H1 (cell line): Measurements from ENCODE around the gene LHFPL2. TPM values are rescaled to one million over a fixed set of nuclear protein-coding genes. Genes with fewer than 3 reads are reported as not detected.

Experiments used
- CTCF ChIA-PET: fragments of 300-600 bp; sonication (Branson Sonifier 250); formaldehyde crosslinking; loops from one replicate; lab custom pipeline; 2021; ENCODE audit not compliant: partially characterized antibody; lab: Charles Lee
- POLR2A ChIA-PET: fragments of 300-600 bp; sonication (Branson Sonifier 250); formaldehyde crosslinking; loops from one replicate; lab custom pipeline; 2021; ENCODE audit warnings: inconsistent platforms; ENCODE audit not compliant: partially characterized antibody; lab: Charles Lee
- DNase-seq, 2 experiments: peaks; one replicate each; pipeline versions ENCODE4 v3.0.0 to v3.0.0-alpha.2; 2010 to 2022; ENCODE audit warnings: low spot score in 2 of 2, low read depth in 1 of 2, mixed read lengths in 1 of 2
- FAIRE-seq: peaks from 2 replicates; lab custom pipeline; 2011; peaks lifted over from hg19 to GRCh38; lab: Jason Lieb, UNC
- H2AFZ ChIP-seq: 2 replicates; pipeline ENCODE4 v1.8.1; 2012; ENCODE audit warnings: low read length, inconsistent platforms
- H2AK5ac ChIP-seq: 2 replicates; pipeline ENCODE4 v1.6.1; 2013; ENCODE audit warnings: low read depth, low read length
- H2BK120ac ChIP-seq: replicated peaks from 2 replicates; pipeline ENCODE3; 2013; ENCODE audit warnings: low read depth, low read length, inconsistent platforms
- H2BK12ac ChIP-seq: 2 replicates; pipeline ENCODE4 v1.6.1; 2013; ENCODE audit warnings: low read depth, low read length
- H2BK15ac ChIP-seq: 2 replicates; pipeline ENCODE4 v1.6.1; 2013; ENCODE audit warnings: low read length
- H2BK20ac ChIP-seq: 2 replicates; pipeline ENCODE4 v1.6.1; 2013; ENCODE audit warnings: low read length
- H2BK5ac ChIP-seq: 2 replicates; pipeline ENCODE4 v1.6.1; 2013; ENCODE audit warnings: low read depth, low read length
- H3K14ac ChIP-seq: 2 replicates; pipeline ENCODE4 v1.6.1; 2013; ENCODE audit warnings: inconsistent platforms; ENCODE audit not compliant: insufficient read length
- H3K18ac ChIP-seq: 2 replicates; pipeline ENCODE4 v1.6.1; 2013; ENCODE audit warnings: low read length; ENCODE audit errors: extremely low read depth
- H3K23ac ChIP-seq: 2 replicates; pipeline ENCODE4 v1.6.1; 2013; ENCODE audit warnings: inconsistent platforms; ENCODE audit not compliant: insufficient read length
- H3K23me2 ChIP-seq: 2 replicates; pipeline ENCODE4 v1.6.1; 2013; ENCODE audit warnings: low read depth, low read length
- H3K27ac ChIP-seq: 2 replicates; pipeline ENCODE4 v1.6.1; 2011; ENCODE audit warnings: low read depth, low read length, inconsistent platforms
- H3K27me3 ChIP-seq, 4 experiments: replicated peaks in 1 of 4; 1 replicate in 1 of 4; 2 replicates in 3 of 4; pipeline versions ENCODE4 v1.6.1 to v1.8.1; 2011 to 2013; ENCODE audit warnings: low read length in 3 of 4, mild to moderate bottlenecking in 3 of 4, inconsistent platforms in 2 of 4, mixed read lengths in 2 of 4, moderate library complexity in 1 of 4; ENCODE audit not compliant: control insufficient read depth in 3 of 4, insufficient read depth in 3 of 4; ENCODE audit errors: extremely low read depth in 1 of 4
- H3K36me3 ChIP-seq, 4 experiments: 2 replicates each; pipeline versions ENCODE4 v1.6.1 to v1.8.1; 2011 to 2013; ENCODE audit warnings: mild to moderate bottlenecking in 4 of 4, low read length in 3 of 4, moderate library complexity in 2 of 4, control low read depth in 1 of 4, inconsistent platforms in 1 of 4; ENCODE audit not compliant: insufficient read depth in 4 of 4, control insufficient read depth in 2 of 4
- H3K4ac ChIP-seq: replicated peaks from 2 replicates; pipeline ENCODE3; 2013; ENCODE audit warnings: low read length, low read depth, mixed read lengths, inconsistent platforms; ENCODE audit not compliant: insufficient read length
- H3K4me1 ChIP-seq, 4 experiments: replicated peaks in 1 of 4; 1 replicate in 1 of 4; 2 replicates in 3 of 4; pipeline versions ENCODE4 v1.6.1 to v1.8.1; 2011 to 2013; ENCODE audit warnings: low read length in 3 of 4, inconsistent platforms in 2 of 4, mixed read lengths in 1 of 4; ENCODE audit not compliant: insufficient read depth in 4 of 4, control insufficient read depth in 3 of 4
- H3K4me2 ChIP-seq, 2 experiments: 2 replicates each; pipeline versions ENCODE4 v1.6.1 to v1.8.1; 2011 to 2013; ENCODE audit warnings: low read depth in 2 of 2, low read length in 2 of 2, control low read depth in 1 of 2, inconsistent platforms in 1 of 2, mild to moderate bottlenecking in 1 of 2; ENCODE audit not compliant: insufficient read depth in 1 of 2
- H3K4me3 ChIP-seq, 4 experiments: fragments of 200-600, 300-600 bp in 1 of 4; sonication (generic), shearing (Covaris generic), sonication (Bioruptor Twin) in 1 of 4; 2 replicates each; pipeline versions ENCODE4 v1.5.1 to v1.8.1; 2011 to 2016; ENCODE audit warnings: low read length in 4 of 4, low read depth in 3 of 4, control low read depth in 2 of 4, inconsistent platforms in 2 of 4, mild to moderate bottlenecking in 2 of 4, mixed read lengths in 1 of 4, moderate library complexity in 1 of 4; ENCODE audit not compliant: insufficient read depth in 2 of 4; ENCODE audit errors: extremely low read depth in 1 of 4
- H3K56ac ChIP-seq: replicated peaks from 2 replicates; pipeline ENCODE3; 2013; ENCODE audit warnings: low read depth, mild to moderate bottlenecking, mixed read lengths, low read length, inconsistent platforms; ENCODE audit not compliant: insufficient read length
- H3K79me1 ChIP-seq: 2 replicates; pipeline ENCODE4 v1.6.1; 2013; ENCODE audit warnings: low read depth, low read length, control low read depth
- H3K79me2 ChIP-seq, 2 experiments: 2 replicates each; pipeline versions ENCODE4 v1.6.1 to v1.8.1; 2012 to 2013; ENCODE audit warnings: low read length in 2 of 2, mild to moderate bottlenecking in 2 of 2, inconsistent platforms in 1 of 2; ENCODE audit not compliant: insufficient read depth in 2 of 2, control insufficient read depth in 1 of 2
- H3K9ac ChIP-seq, 4 experiments: replicated peaks in 1 of 4; 1 replicate in 1 of 4; 2 replicates in 3 of 4; pipeline versions ENCODE4 v1.6.1 to v1.8.1; 2011 to 2013; ENCODE audit warnings: low read depth in 3 of 4, low read length in 3 of 4, control low read depth in 2 of 4, mild to moderate bottlenecking in 2 of 4, moderate library complexity in 2 of 4, inconsistent platforms in 1 of 4; ENCODE audit errors: extremely low read depth in 1 of 4
- H3K9me3 ChIP-seq, 2 experiments: 2 replicates each; pipeline versions ENCODE4 v1.6.1 to v1.8.1; 2012 to 2013; ENCODE audit warnings: mild to moderate bottlenecking in 2 of 2, moderate library complexity in 2 of 2, control low read depth in 1 of 2, inconsistent platforms in 1 of 2, low read depth in 1 of 2, low read length in 1 of 2, mixed read lengths in 1 of 2; ENCODE audit not compliant: insufficient read depth in 2 of 2
- H4K20me1 ChIP-seq, 2 experiments: replicated peaks in 1 of 2; 2 replicates each; pipeline versions ENCODE3 to v1.8.1; 2011 to 2013; ENCODE audit warnings: inconsistent platforms in 2 of 2, low read length in 2 of 2, mild to moderate bottlenecking in 1 of 2; ENCODE audit not compliant: insufficient read depth in 2 of 2, control insufficient read depth in 1 of 2
- H4K5ac ChIP-seq: 2 replicates; pipeline ENCODE4 v1.6.1; 2013; ENCODE audit warnings: low read length, low read depth, mixed read lengths, inconsistent platforms; ENCODE audit not compliant: insufficient read length
- H4K8ac ChIP-seq: 2 replicates; pipeline ENCODE4 v1.8.0; 2013; ENCODE audit warnings: mild to moderate bottlenecking, moderate library complexity, low read length, inconsistent platforms; ENCODE audit not compliant: insufficient read depth; ENCODE audit errors: extremely low read depth
- H4K91ac ChIP-seq: replicated peaks from 2 replicates; pipeline ENCODE3; 2013; ENCODE audit warnings: low read length, mixed read lengths, inconsistent platforms; ENCODE audit not compliant: insufficient read length
- ASH2L ChIP-seq: fragments of 200-600, 300-600 bp; sonication (generic); IDR thresholded peaks from one replicate; pipeline ENCODE4 v1.7.1; 2017; ENCODE audit warnings: low read length
- ATF3 ChIP-seq: IDR thresholded peaks from 2 replicates; pipeline ENCODE4 v1.6.1; 2011; ENCODE audit warnings: low read depth, mild to moderate bottlenecking, low read length; ENCODE audit not compliant: insufficient read depth
- CTCF ChIP-seq, 3 experiments: IDR thresholded peaks; 1 replicate in 2 of 3; 2 replicates in 1 of 3; pipeline versions ENCODE4 v1.5.1 to v1.6.1; 2011; ENCODE audit warnings: low read length in 3 of 3, mild to moderate bottlenecking in 3 of 3, inconsistent platforms in 2 of 3, low read depth in 1 of 3, moderate library complexity in 1 of 3; ENCODE audit not compliant: insufficient read depth in 1 of 3; ENCODE audit errors: control extremely low read depth in 1 of 3
- FOSL1 ChIP-seq: IDR thresholded peaks from 2 replicates; pipeline ENCODE4 v1.6.1; 2011; ENCODE audit warnings: mild to moderate bottlenecking, low read depth, low read length, moderate library complexity; ENCODE audit not compliant: insufficient read depth
- PHF8 ChIP-seq: fragments of 200-600 bp; sonication (generic); conservative IDR thresholded peaks from 2 replicates; pipeline ENCODE4 v1.7.1; 2012; ENCODE audit warnings: low read depth, mild to moderate bottlenecking, inconsistent platforms, low read length, moderate library complexity
- POLR2AphosphoS5 ChIP-seq: IDR thresholded peaks from 2 replicates; pipeline ENCODE4 v1.6.1; 2011; ENCODE audit warnings: low read depth, low read length
- RFX5 ChIP-seq: IDR thresholded peaks from 2 replicates; pipeline ENCODE4 v1.6.1; 2011; ENCODE audit warnings: low read depth, low read length, improper control_type of control experiment, borderline replicate concordance
- SAP30 ChIP-seq: fragments of 300-600 bp; sonication (generic); IDR thresholded peaks from 2 replicates; pipeline ENCODE4 v1.7.1; 2012; ENCODE audit warnings: low read length, moderate library complexity, mild to moderate bottlenecking, inconsistent platforms; ENCODE audit not compliant: insufficient read depth, insufficient replicate concordance
- SP1 ChIP-seq: IDR thresholded peaks from 2 replicates; pipeline ENCODE4 v1.6.1; 2011; ENCODE audit warnings: low read depth, low read length
- TEAD4 ChIP-seq: IDR thresholded peaks from 2 replicates; pipeline ENCODE4 v1.6.1; 2012; ENCODE audit warnings: low read depth, low read length, inconsistent platforms, mixed read lengths
- ZNF274 ChIP-seq: IDR thresholded peaks from 2 replicates; pipeline ENCODE4 v1.7.0; 2012; ENCODE audit warnings: low read length, borderline replicate concordance; ENCODE audit errors: extremely low read depth
- WGBS, 2 experiments: shearing (Covaris generic) in 1 of 2; methylation state at CpG; one replicate each; pipeline versions ENCODE4 v1.1.6 to v1.1.7; 2013 to 2015; ENCODE audit warnings: low lambda C conversion rate in 2 of 2, mixed read lengths in 2 of 2, inconsistent platforms in 1 of 2, low coverage in 1 of 2, missing lambda C conversion rate in 1 of 2; ENCODE audit not compliant: insufficient replicate concordance in 2 of 2, insufficient coverage in 1 of 2, insufficient read length in 1 of 2; ENCODE audit errors: extremely low coverage in 1 of 2, missing lambda C conversion rate in 1 of 2; 5-methylcytosine and 5-hydroxymethylcytosine counted together
- polyA plus RNA-seq, 7 experiments: library from polyadenylated mRNA; depleted of rRNA in 3 of 7; stranded (reverse) in 5 of 7; unstranded in 2 of 7; fragments of >200 nt in 5 of 7; fragments of 200-250 nt in 2 of 7; gene quantifications; 1 replicate in 5 of 7; 2 replicates in 1 of 7; 4 replicates in 1 of 7; pipeline versions ENCODE4 v1.2.1 to v1.2.3, GENCODE V29; 2011 to 2013; ENCODE audit warnings: missing spikeins in 2 of 7, mixed read lengths in 2 of 7
- total RNA-seq: library from RNA; stranded (reverse); fragmentation: NEBNext Ultra II Directional; extraction: Animal tissue kit (Norgen Biotek cat#: 25700); gene quantifications from 2 replicates; pipeline ENCODE4 v1.2.1, GENCODE V29; 2021

Gene LHFPL2
- total and polyA plus RNA-seq, 2 of the 8 experiments (the other 6 are each of a cell fraction or from before 2014, with no cell fraction given), result 9.6 to 43.0 TPM

GRCh38 chr5:78594021-78594420, 54.6 kb downstream of the LHFPL2 start:
- FAIRE-seq, result no peak
- Histone ChIP-seq H3K23ac (no peak overlapping the region), H3K4me2 (no peak overlapping the region), H3K79me1 (peaks cover 3% of the 10 kb centered on the region; the same call in 1 of the 2 replicates), H3K9ac (no peak overlapping the region), H3K4me3 (no peak overlapping the region), H3K79me2 (peaks cover 0 to 82% of the 10 kb centered on the region in 2 experiments; a peak in 3 of 4 replicates), H4K5ac (no peak overlapping the region), H3K18ac (no peak overlapping the region), H2BK15ac (no peak overlapping the region), H3K14ac (no peak overlapping the region), H4K20me1 (peaks cover 4 to 5% of the 10 kb centered on the region in 2 experiments), H3K27ac (no peak overlapping the region), H3K4me1 (peaks cover 0 to 7% (median 5%) of the 10 kb centered on the region in 4 experiments; a peak in 5 of 7 replicates), H2BK12ac (no peak overlapping the region), H4K91ac (no peak overlapping the region), H4K8ac (no peak overlapping the region), H3K9me3 (no peaks in the 10 kb centered on the region), H3K27me3 (no peaks in the 10 kb centered on the region), H3K4ac (no peak overlapping the region), H2BK20ac (no peak overlapping the region), H2BK5ac (no peak overlapping the region), H2AFZ (no peak overlapping the region), H2BK120ac (no peak overlapping the region), H3K36me3 (no peaks in the 10 kb centered on the region), H3K23me2 (no peaks in the 10 kb centered on the region), H2AK5ac (no peak overlapping the region), H3K56ac (no peak overlapping the region)
- 68% methylated on average over 3 of the region's 3 CpGs; no CpG with 5 or more reads in 1 of the 2 experiments for WGBS, 2 experiments
- ChIA-PET CTCF (interaction anchor here (0.8 to 1.6 kb wide), 4 partner anchors 17 to 61 kb away, joined by 3 to 4 read pairs (median 3); no protein-coding TSS in a partner anchor), POLR2A (no interaction called here)
- DNase-seq, result no peak
- no peak for TF ChIP-seq RFX5
- TF ChIP-seq CTCF (IDR thresholded peaks at IDR 0.05; ENCODE audit: control extremely low read depth in 1 of 3, insufficient read depth in 1 of 3, low read depth in 1 of 3, low read length in 3 of 3), result no peak
- TF ChIP-seq ATF3, result no peak
- TF ChIP-seq PHF8, result no peak
- no peak for TF ChIP-seq POLR2AphosphoS5
- TF ChIP-seq ASH2L, result no peak
- no peak for TF ChIP-seq SP1
- no peak for TF ChIP-seq TEAD4
- no peak for TF ChIP-seq ZNF274
- TF ChIP-seq SAP30, result no peak
- TF ChIP-seq FOSL1, result no peak
